Measurements from ENCODE around the gene CCDC120.

Gene CCDC120

GRCh38 chrX:49053223-49054072 lies 5.4 kb upstream of the CCDC120 start:
- Histone ChIP-seq H3K4me3 (IDR thresholded peaks at IDR 0.05; ENCODE audit: insufficient read depth, low read depth, low read length) (no peak overlapping the region), H3K4me1 (ENCODE audit: low read depth, poor library complexity, severe bottlenecking) (no peaks in the 10 kb centered on the region), H3K36me3 (ENCODE audit: insufficient read depth) (no peaks in the 10 kb centered on the region), H4K20me1 (ENCODE audit: insufficient read depth) (no peaks in the 10 kb centered on the region), H2AFZ (ENCODE audit: low read depth) (peak overlapping the region; percentile 44), H3K27me3 (ENCODE audit: insufficient read depth, low read depth) (no peaks in the 10 kb centered on the region), H3K27ac (no peak overlapping the region), H3K9ac (no peak overlapping the region), H3K4me2 (no peak overlapping the region), H3K79me2 (ENCODE audit: insufficient read depth, low read depth) (no peaks in the 10 kb centered on the region)
- no peak for TF ChIP-seq CTCF (conservative IDR thresholded peaks at IDR 0.05; ENCODE audit: low read depth, low read length)

GRCh38 chrX:49054073-49054762 lies 4.6 kb upstream of the CCDC120 start:
- Histone ChIP-seq H3K36me3 (ENCODE audit: insufficient read depth) (no peaks in the 10 kb centered on the region), H3K4me3 (IDR thresholded peaks at IDR 0.05; ENCODE audit: insufficient read depth, low read depth, low read length) (no peak overlapping the region), H2AFZ (ENCODE audit: low read depth) (no peak overlapping the region), H4K20me1 (ENCODE audit: insufficient read depth) (no peaks in the 10 kb centered on the region), H3K4me1 (ENCODE audit: low read depth, poor library complexity, severe bottlenecking) (no peaks in the 10 kb centered on the region), H3K27ac (no peak overlapping the region), H3K79me2 (ENCODE audit: insufficient read depth, low read depth) (no peaks in the 10 kb centered on the region), H3K27me3 (ENCODE audit: insufficient read depth, low read depth) (no peaks in the 10 kb centered on the region), H3K9ac (no peak overlapping the region), H3K4me2 (no peak overlapping the region)
- no peak for TF ChIP-seq CTCF (conservative IDR thresholded peaks at IDR 0.05; ENCODE audit: low read depth, low read length)

DNA sequence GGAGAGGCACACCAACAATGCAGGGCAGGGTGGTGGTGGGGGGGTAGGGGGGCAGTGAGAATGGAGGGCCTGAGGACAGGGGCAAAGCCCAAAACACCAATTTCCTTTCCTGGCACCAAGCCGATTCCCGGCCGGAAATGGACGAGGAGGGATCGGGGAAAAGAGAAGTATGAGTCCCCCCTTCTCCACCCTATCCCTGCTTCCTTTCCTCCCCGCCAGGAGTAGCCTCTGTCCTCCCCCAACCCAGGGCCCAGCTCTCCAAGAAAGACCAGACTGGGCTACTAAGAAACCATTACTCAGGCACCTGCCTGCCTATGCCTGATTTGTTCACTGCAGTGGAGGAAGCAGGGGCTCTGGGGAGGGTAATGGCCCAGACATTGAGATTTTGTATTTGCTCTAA lies 402 bp downstream of the CCDC120 start:
- no peak overlapping the region for H3K9ac ChIP-seq
- H3K4me3 ChIP-seq (IDR thresholded peaks at IDR 0.05; ENCODE audit: insufficient read depth, low read depth, low read length) = no peak overlapping the region
- H3K79me2 ChIP-seq (ENCODE audit: insufficient read depth, low read depth) = no peaks in the 10 kb centered on the region
- H4K20me1 ChIP-seq (ENCODE audit: insufficient read depth) = no peaks in the 10 kb centered on the region
- no peak overlapping the region for H2AFZ ChIP-seq (ENCODE audit: low read depth)
- TF ChIP-seq CTCF (conservative IDR thresholded peaks at IDR 0.05; ENCODE audit: low read depth, low read length) = no peak
- H3K36me3 ChIP-seq (ENCODE audit: insufficient read depth) = no peaks in the 10 kb centered on the region
- H3K4me2 ChIP-seq = no peak overlapping the region
- no peaks in the 10 kb centered on the region for H3K27me3 ChIP-seq (ENCODE audit: insufficient read depth, low read depth)
- no peak overlapping the region for H3K27ac ChIP-seq
- H3K4me1 ChIP-seq (ENCODE audit: low read depth, poor library complexity, severe bottlenecking) = no peaks in the 10 kb centered on the region

GRCh38 chrX:49059681-49060085 lies 884 bp downstream of the CCDC120 start:
- H3K4me1 ChIP-seq (ENCODE audit: low read depth, poor library complexity, severe bottlenecking) = no peaks in the 10 kb centered on the region
- no peak overlapping the region for H2AFZ ChIP-seq (ENCODE audit: low read depth)
- no peaks in the 10 kb centered on the region for H3K27me3 ChIP-seq (ENCODE audit: insufficient read depth, low read depth)
- no peaks in the 10 kb centered on the region for H3K36me3 ChIP-seq (ENCODE audit: insufficient read depth)
- H3K27ac ChIP-seq = no peak overlapping the region
- no peak for TF ChIP-seq CTCF (conservative IDR thresholded peaks at IDR 0.05; ENCODE audit: low read depth, low read length)
- H3K4me2 ChIP-seq = no peak overlapping the region
- H3K9ac ChIP-seq = no peak overlapping the region
- no peak overlapping the region for H3K4me3 ChIP-seq (IDR thresholded peaks at IDR 0.05; ENCODE audit: insufficient read depth, low read depth, low read length)
- H4K20me1 ChIP-seq (ENCODE audit: insufficient read depth) = no peaks in the 10 kb centered on the region
- H3K79me2 ChIP-seq (ENCODE audit: insufficient read depth, low read depth) = no peaks in the 10 kb centered on the region
